HL-60 (cell line): ENCODE data around the gene CRYBG3.

Experiments used
- DNase-seq, 2 experiments: peaks; one replicate each; pipeline ENCODE4 v3.0.0-alpha.2; 2010 to 2020; ENCODE audit warnings: low read depth in 1 of 2, low spot score in 1 of 2
- H3K27ac ChIP-seq: fragments of 250-450 bp; sonication (Bioruptor Pico); replicated peaks from 2 replicates; pipeline ENCODE4 v1.5.1; 2020; ENCODE audit warnings: mild to moderate bottlenecking, moderate library complexity
- H3K27me3 ChIP-seq: fragments of 250-450 bp; sonication (Bioruptor Pico); 2 replicates; pipeline ENCODE4 v1.5.1; 2021; ENCODE audit warnings: mild to moderate bottlenecking, moderate library complexity; ENCODE audit not compliant: insufficient read depth, poor library complexity, severe bottlenecking
- H3K4me3 ChIP-seq: replicated peaks from 2 replicates; pipeline ENCODE4 v1.5.1; 2011; ENCODE audit warnings: mild to moderate bottlenecking, control low read depth, low read length; ENCODE audit not compliant: insufficient read depth
- GABPA ChIP-seq: IDR thresholded peaks from 2 replicates; pipeline ENCODE4 v1.6.1; 2012; ENCODE audit warnings: low read depth
- POLR2AphosphoS5 ChIP-seq: IDR thresholded peaks from 2 replicates; pipeline ENCODE4 v1.6.1; 2012; ENCODE audit warnings: low read depth
- SPI1 ChIP-seq: IDR thresholded peaks from 2 replicates; pipeline ENCODE4 v1.6.1; 2012; ENCODE audit warnings: low read depth, mild to moderate bottlenecking, borderline replicate concordance
- TF ChIP-seq, protein P1 (sequence below): IDR thresholded peaks from one replicate; pipeline ENCODE4 v1.5.1; 2011; ENCODE audit warnings: low read length, control low read depth, inconsistent platforms; ENCODE audit not compliant: insufficient read depth
- TF ChIP-seq, protein P2 (sequence below): IDR thresholded peaks from 2 replicates; pipeline ENCODE4 v1.6.1; 2012; ENCODE audit warnings: low read depth; ENCODE audit not compliant: insufficient replicate concordance

CRYBG3 gene

DNA sequence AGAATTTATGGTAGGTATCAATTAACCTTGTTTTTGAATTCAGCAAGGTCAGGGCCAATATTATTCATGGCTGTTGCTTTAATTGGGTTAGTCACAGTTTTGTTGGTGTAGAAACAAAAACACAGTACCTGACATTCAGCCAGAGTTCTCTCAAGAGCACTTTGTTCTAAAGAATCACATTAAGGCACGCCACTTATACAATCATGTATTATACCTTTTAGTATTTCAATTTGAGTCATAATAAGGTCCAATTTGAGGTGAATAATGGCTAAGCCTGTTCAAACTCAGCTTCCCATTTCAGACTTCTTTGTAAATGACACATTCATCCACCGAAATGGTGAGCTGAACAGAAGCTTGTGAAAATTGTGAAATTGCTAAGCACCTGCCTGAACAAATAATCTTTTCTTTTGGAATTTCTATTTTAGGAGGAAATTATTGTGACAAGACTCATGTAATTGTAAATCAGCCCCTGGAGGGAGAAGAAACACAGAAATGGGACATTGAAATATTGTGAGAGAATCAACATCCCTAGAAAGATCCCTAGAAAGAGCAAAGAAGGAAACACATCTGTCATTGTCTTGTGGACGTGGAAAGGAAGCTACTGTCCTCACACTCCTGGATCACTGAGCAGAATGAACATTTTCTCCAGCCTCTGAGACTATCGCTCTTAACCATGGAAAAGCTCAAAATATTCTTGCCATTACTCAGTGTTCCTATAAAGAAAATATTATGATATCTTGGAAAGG lies 121.2 kb downstream of the CRYBG3 start:
- no peak overlapping the region for H3K4me3 ChIP-seq
- H3K27me3 ChIP-seq, result no peaks in the 10 kb centered on the region
- H3K27ac ChIP-seq, result no peak overlapping the region
- DNase-seq, result no peak
- TF ChIP-seq GABPA (no peak), POLR2AphosphoS5 (no peak), SPI1 (no peak)
- TF ChIP-seq, protein P1, sequence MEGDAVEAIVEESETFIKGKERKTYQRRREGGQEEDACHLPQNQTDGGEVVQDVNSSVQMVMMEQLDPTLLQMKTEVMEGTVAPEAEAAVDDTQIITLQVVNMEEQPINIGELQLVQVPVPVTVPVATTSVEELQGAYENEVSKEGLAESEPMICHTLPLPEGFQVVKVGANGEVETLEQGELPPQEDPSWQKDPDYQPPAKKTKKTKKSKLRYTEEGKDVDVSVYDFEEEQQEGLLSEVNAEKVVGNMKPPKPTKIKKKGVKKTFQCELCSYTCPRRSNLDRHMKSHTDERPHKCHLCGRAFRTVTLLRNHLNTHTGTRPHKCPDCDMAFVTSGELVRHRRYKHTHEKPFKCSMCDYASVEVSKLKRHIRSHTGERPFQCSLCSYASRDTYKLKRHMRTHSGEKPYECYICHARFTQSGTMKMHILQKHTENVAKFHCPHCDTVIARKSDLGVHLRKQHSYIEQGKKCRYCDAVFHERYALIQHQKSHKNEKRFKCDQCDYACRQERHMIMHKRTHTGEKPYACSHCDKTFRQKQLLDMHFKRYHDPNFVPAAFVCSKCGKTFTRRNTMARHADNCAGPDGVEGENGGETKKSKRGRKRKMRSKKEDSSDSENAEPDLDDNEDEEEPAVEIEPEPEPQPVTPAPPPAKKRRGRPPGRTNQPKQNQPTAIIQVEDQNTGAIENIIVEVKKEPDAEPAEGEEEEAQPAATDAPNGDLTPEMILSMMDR, result no peak

DNA sequence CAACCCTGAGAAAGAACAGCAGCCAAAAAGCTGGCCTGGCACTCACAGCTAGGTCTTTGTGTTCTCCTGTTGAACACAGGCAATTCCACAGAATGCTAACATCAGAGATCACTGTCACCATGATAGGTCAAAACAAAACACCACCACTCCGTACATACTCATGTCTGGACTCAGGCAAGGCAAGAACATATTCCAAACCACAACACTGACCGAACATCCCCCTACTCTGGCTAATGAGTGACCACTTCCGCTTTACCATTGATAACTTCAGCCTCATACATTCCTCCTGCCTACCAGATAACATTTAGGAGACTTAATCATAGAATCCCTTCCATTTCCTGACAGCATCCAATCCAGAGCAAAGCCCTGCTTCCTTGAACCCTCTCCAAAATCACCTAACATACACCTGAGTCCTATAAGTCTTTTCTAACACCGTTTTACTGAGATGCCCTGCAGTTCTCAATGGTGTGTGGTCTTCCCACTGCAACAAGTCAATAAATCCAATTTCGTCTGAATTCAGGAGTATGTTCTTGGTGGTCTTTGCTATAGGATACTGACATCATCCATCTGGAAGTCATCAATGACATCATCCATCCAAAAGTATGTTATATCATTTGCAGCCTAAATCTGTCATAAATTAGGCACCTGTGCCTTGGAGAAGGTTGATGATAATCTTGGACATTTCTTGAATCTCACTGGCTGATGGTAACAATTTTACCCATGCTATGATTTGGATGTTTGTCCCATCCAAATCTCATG lies 126.7 kb downstream of the CRYBG3 start:
- no peak overlapping the region for H3K4me3 ChIP-seq
- no peak overlapping the region for H3K27ac ChIP-seq
- TF ChIP-seq, protein P1, result no peak
- TF ChIP-seq SPI1 (no peak), POLR2AphosphoS5 (no peak), GABPA (no peak)
- TF ChIP-seq, protein P2, sequence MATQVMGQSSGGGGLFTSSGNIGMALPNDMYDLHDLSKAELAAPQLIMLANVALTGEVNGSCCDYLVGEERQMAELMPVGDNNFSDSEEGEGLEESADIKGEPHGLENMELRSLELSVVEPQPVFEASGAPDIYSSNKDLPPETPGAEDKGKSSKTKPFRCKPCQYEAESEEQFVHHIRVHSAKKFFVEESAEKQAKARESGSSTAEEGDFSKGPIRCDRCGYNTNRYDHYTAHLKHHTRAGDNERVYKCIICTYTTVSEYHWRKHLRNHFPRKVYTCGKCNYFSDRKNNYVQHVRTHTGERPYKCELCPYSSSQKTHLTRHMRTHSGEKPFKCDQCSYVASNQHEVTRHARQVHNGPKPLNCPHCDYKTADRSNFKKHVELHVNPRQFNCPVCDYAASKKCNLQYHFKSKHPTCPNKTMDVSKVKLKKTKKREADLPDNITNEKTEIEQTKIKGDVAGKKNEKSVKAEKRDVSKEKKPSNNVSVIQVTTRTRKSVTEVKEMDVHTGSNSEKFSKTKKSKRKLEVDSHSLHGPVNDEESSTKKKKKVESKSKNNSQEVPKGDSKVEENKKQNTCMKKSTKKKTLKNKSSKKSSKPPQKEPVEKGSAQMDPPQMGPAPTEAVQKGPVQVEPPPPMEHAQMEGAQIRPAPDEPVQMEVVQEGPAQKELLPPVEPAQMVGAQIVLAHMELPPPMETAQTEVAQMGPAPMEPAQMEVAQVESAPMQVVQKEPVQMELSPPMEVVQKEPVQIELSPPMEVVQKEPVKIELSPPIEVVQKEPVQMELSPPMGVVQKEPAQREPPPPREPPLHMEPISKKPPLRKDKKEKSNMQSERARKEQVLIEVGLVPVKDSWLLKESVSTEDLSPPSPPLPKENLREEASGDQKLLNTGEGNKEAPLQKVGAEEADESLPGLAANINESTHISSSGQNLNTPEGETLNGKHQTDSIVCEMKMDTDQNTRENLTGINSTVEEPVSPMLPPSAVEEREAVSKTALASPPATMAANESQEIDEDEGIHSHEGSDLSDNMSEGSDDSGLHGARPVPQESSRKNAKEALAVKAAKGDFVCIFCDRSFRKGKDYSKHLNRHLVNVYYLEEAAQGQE, result no peak
- no peaks in the 10 kb centered on the region for H3K27me3 ChIP-seq
- no peak for DNase-seq

DNA sequence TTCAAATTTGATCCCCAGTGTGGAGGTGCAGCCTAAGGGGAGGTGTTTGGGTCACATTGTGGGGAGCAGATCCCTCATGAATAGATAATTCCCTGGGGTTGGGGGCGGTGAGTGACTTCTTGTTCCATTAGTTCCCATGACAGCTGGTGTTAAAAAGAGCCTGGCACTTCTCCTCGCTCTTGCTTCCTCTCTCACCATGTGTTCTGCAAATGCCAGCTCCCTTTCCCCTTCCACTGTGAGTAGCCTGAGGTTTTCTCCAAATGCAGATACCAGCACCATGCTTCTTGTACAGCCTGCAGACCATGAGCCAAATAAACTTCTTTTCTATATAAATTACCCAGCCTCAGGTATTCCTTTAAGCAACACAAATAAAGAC lies 127.3 kb downstream of the CRYBG3 start:
- no peak for DNase-seq
- TF ChIP-seq, protein P1, result no peak
- no peak overlapping the region for H3K27ac ChIP-seq
- H3K4me3 ChIP-seq, result no peak overlapping the region
- H3K27me3 ChIP-seq, result no peaks in the 10 kb centered on the region

DNA sequence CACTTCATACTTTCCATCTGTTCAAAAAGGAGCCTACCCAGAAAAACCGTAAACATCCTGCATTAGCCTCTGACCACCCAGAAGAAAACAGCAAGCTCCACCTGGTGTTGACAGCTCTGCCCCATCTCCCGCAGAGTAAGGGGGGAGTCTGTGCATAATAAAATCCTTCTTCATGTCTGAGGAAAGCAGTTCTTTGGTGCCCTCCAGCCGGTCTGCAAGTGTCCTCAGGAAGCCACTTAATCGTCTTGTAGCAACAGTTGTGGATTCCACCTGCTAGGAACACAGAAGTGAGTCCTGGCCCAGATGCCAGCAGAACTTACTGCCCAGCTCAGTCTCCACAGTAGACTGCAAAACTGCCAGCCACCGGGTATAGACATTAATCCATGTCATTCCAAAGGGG lies 127.9 kb downstream of the CRYBG3 start:
- TF ChIP-seq, protein P2, result no peak
- TF ChIP-seq POLR2AphosphoS5 (no peak), SPI1 (no peak), GABPA (no peak)
- TF ChIP-seq, protein P1, result no peak
- no peaks in the 10 kb centered on the region for H3K27me3 ChIP-seq
- no peak overlapping the region for H3K4me3 ChIP-seq
- no peak for DNase-seq
- H3K27ac ChIP-seq, result no peak overlapping the region
